ENCODE measurements around the gene LY6G5B. TPM values are rescaled to one million over a fixed set of nuclear protein-coding genes. Genes with fewer than 3 reads are reported as not detected.

LY6G5B gene
- total and polyA plus RNA-seq, 2 of the 4 experiments (the other 2 are of a cell fraction): 2.2 to 13.6 TPM

GRCh38 chr6:31715022-31715958 lies 45.5 kb downstream of the LY6G5B start, which contains the start of gene LY6G6D:
TSS of gene LY6G6D (plus strand) at chr6:31715348. CDS start at chr6:31715356, 8 bp downstream.
- Histone ChIP-seq H2AK9ac (replicated peaks; ENCODE audit: low read depth, low read length, poor library complexity) (peak within 1 kb of the TSS; percentile 52), H2AK5ac (ENCODE audit: low read depth, low read length) (no peak within 1 kb of the TSS), H2BK20ac (ENCODE audit: low read depth, low read length) (no peak within 1 kb of the TSS), H3K9me3 (ENCODE audit: control insufficient read depth, insufficient read depth, low read length) (no peaks in the 10 kb centered on the region), H2BK15ac (ENCODE audit: low read depth, low read length) (no peak within 1 kb of the TSS), H3K27ac (ENCODE audit: insufficient read depth, low read length) (no peak within 1 kb of the TSS), H3K9ac (ENCODE audit: low read depth, low read length) (no peak within 1 kb of the TSS), H3K23ac (ENCODE audit: low read depth, low read length) (0 out of 2 replicates have a peak within 1 kb of the TSS, but pooled peaks have one; percentile 59), H3K27me3 (ENCODE audit: control insufficient read depth, insufficient read depth, low read length) (peaks cover 32% of the 10 kb centered on the region), H3K56ac (ENCODE audit: extremely low read depth, insufficient read depth, low read length) (no peak within 1 kb of the TSS), H4K20me1 (ENCODE audit: insufficient read depth, low read length) (no peaks in the 10 kb centered on the region; the same call in 1 of the 2 replicates), H3K4ac (ENCODE audit: low read depth, low read length) (no peak within 1 kb of the TSS), H3K36me3 (ENCODE audit: control insufficient read depth, insufficient read depth, low read length) (no peaks in the 10 kb centered on the region), H3K18ac (ENCODE audit: low read depth, low read length) (no peak within 1 kb of the TSS), H3K4me1 (ENCODE audit: control insufficient read depth, insufficient read depth, low read length) (no peaks in the 10 kb centered on the region), H4K5ac (ENCODE audit: low read depth, low read length) (no peak within 1 kb of the TSS), H3K14ac (replicated peaks; ENCODE audit: low read depth, low read length) (no peak within 1 kb of the TSS), H3K79me1 (ENCODE audit: low read depth in 1 of 2, low read length in 2 of 2) (no peaks in the 10 kb centered on the region), H3K9me1 (ENCODE audit: insufficient read depth, low read length) (peaks cover 4% of the 10 kb centered on the region; the same call in 1 of the 2 replicates), H4K91ac (ENCODE audit: insufficient read depth, low read depth, low read length) (no peak within 1 kb of the TSS), H4K8ac (ENCODE audit: low read depth in 2 of 2, low read length in 2 of 2) (no peak within 1 kb of the TSS), H3K4me3 (ENCODE audit: insufficient read depth, low read depth, low read length) (no peak within 1 kb of the TSS), H3K4me2 (ENCODE audit: low read depth, low read length) (no peak within 1 kb of the TSS), H2BK5ac (ENCODE audit: low read depth, low read length, poor library complexity, severe bottlenecking) (no peak within 1 kb of the TSS), H2BK120ac (ENCODE audit: low read depth, low read length) (no peak within 1 kb of the TSS), H2AFZ (replicated peaks; ENCODE audit: low read length, poor library complexity) (no peak within 1 kb of the TSS)
- DNase-seq: no peak
- ChIA-PET POLR2A (ENCODE audit: unreplicated experiment) (interaction anchor here (0.5 kb wide), 1 partner anchor 24 kb away, joined by 3 read pairs; the partner anchor contains the start of gene MSH5), CTCF (interaction anchor here (0.6 kb wide), 1 partner anchor 17 kb away, joined by 3 read pairs; no protein-coding TSS in a partner anchor)
- in situ Hi-C loops (cut with MboI; ENCODE audit: low sequenced_read_pairs): no loop called here
- intact Hi-C loops (cut with micrococcal nuclease): no loop called here
- no peak for TF ChIP-seq CEBPB (IDR thresholded peaks at IDR 0.05; ENCODE audit: low read depth, low read length)
- no peak for TF ChIP-seq CHD1 (IDR thresholded peaks at IDR 0.05; ENCODE audit: low read depth, low read length)
- WGBS, 2 experiments (ENCODE audit: extremely low coverage in 2 of 2, insufficient read length in 1 of 2): 52% methylated on average over 8 of the region's 16 CpGs; no CpG with 5 or more reads in 1 of the 2 experiments
- dilution Hi-C loops (cut with HindIII; ENCODE audit: low sequenced_read_pairs, unreplicated experiment): no loop called here
- no TSS peak for BruUV-seq (replicated peaks)
- no peak for ATAC-seq (ENCODE audit: low read depth)

Data from IMR-90 (cell line).